Lower leg skin (tissue), 4 donors: Measurements from ENCODE around the gene CCSER1. TPM values are rescaled to one million over a fixed set of nuclear protein-coding genes. Genes with fewer than 3 reads are reported as not detected.

Source experiments
- DNase-seq, 2 donors: peaks; one replicate each; pipeline ENCODE4 v3.0.0-alpha.2; 2019; ENCODE audit warnings: low spot score in 2 of 2
- H3K4me3 ChIP-seq: fragments of 200-600 bp; sonication (generic); 2 replicates; pipeline ENCODE4 v1.5.1; 2017; ENCODE audit warnings: mild to moderate bottlenecking, low read depth; ENCODE audit not compliant: poor library complexity, severe bottlenecking
- CTCF ChIP-seq, 3 donors: fragments of 450-650 bp; IDR thresholded peaks; one replicate each; pipeline ENCODE4 v1.5.1; 2016; ENCODE audit warnings: antibody characterized with exemption in 3 of 3, mild to moderate bottlenecking in 3 of 3, moderate library complexity in 2 of 3
- POLR2A ChIP-seq, 2 donors: fragments of 450-650 bp; IDR thresholded peaks; one replicate each; pipeline ENCODE4 v1.6.1; 2016 to 2017; ENCODE audit warnings: antibody characterized with exemption in 2 of 2, mild to moderate bottlenecking in 1 of 2, moderate library complexity in 1 of 2
- WGBS, 2 donors: methylation state at CpG; one replicate each; pipeline ENCODE4 v1.1.5; 2018; 5-methylcytosine and 5-hydroxymethylcytosine counted together
- intact Hi-C: fragments of 100-400 bp; cut with DNase I; formaldehyde crosslinking; loops from one replicate; pipeline ENCODE4 v1.15.0; 2023; ENCODE audit warnings: low total_unique reads
- total RNA-seq, 4 donors: library from RNA; depleted of rRNA; stranded (reverse); fragments of >200 nt; gene quantifications; one replicate each; pipeline ENCODE4 v1.1.0, GENCODE V29; 2016

CCSER1 gene
- total RNA-seq, 4 donors from 2014 or later, result 6.5 to 12.1 (median 9.9) TPM

DNA sequence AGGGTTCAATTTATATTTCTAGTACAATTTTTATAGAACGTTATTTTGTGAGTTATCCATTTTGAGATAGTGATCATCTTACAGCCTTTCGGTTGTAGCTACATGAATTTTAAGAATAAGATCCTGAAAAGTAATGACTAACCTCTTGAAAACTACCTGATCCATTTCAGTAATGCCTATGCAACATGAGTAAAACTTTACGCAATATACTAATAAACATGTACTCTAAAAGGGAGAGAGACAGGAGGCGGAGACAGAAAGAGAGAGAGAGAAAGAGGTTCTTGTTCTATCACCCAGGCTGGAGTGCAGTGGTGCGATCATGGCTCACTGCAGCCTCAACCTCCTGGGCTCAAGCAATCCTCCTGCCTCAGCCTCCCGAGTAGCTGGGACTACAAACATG is 816.1 kb downstream of the CCSER1 start:
- H3K4me3 ChIP-seq, result no peak overlapping the region
- 91 to 93% methylated on average over 6 of the region's 6 CpGs for WGBS, 2 donors
- intact Hi-C loops, result no loop called here
- no peak for DNase-seq
- no peak for TF ChIP-seq POLR2A (IDR thresholded peaks at IDR 0.05)
- TF ChIP-seq CTCF (IDR thresholded peaks at IDR 0.05), result no peak

GRCh38 chr4:90946945-90947344 is 819.8 kb downstream of the CCSER1 start:
- DNase-seq, result no peak
- no peak overlapping the region for H3K4me3 ChIP-seq
- WGBS, 2 donors, result 75 to 83% methylated on average over 3 of the region's 3 CpGs
- no peak for TF ChIP-seq POLR2A (IDR thresholded peaks at IDR 0.05)
- TF ChIP-seq CTCF (IDR thresholded peaks at IDR 0.05), result no peak
- intact Hi-C loops, result no loop called here

- WGBS, 2 donors, result 75 to 76% methylated on average over 7 of the region's 7 CpGs
- no peak for TF ChIP-seq CTCF (IDR thresholded peaks at IDR 0.05)
- no peak for TF ChIP-seq POLR2A (IDR thresholded peaks at IDR 0.05)
- intact Hi-C loops, result no loop called here
- no peak overlapping the region for H3K4me3 ChIP-seq
- no peak for DNase-seq
Observed at GRCh38 chr4:90950385-90950841, 823.2 kb downstream of the CCSER1 start.

GRCh38 chr4:90951037-90951436 is 823.8 kb downstream of the CCSER1 start:
- no peak for DNase-seq

DNA sequence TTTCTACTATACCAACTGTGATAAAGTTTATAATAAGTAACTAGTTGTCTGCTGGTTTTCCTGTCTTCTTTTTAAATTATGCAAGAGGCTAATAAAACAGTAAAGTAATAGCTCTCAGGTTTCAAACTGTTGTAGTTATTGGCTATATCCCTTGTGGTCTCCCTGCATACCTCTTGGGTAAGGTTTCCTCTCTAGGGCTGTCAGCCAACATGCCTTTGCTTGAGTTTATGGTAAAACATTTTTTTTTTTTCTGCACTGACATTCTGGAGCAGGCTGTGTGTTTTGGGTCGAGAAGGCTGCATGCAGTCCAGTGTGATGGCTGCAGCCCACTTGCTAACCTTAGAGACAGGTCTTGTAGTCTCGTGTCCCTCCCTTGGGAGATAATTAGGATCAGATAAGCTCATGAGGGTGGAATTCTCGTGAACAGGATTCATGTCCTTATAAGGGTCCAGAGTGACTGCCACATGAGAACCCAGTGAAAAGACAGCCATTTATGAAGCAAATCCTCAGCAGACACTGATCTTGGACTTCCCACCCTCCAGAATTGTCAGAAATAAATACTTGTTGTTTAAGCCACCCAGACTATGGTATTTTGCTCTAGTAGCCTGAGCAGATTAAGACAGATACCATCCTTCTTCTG is 831.2 kb downstream of the CCSER1 start:
- TF ChIP-seq POLR2A (IDR thresholded peaks at IDR 0.05), result no peak
- no peak for TF ChIP-seq CTCF (IDR thresholded peaks at IDR 0.05)
- DNase-seq, result no peak
- WGBS, 2 donors, result 47 to 52% methylated on average over 3 of the region's 3 CpGs
- intact Hi-C loops, result no loop called here
- no peak overlapping the region for H3K4me3 ChIP-seq

More at GRCh38 chr4:90951037-90951436, 823.8 kb downstream of the CCSER1 start:
- H3K4me3 ChIP-seq, result no peak overlapping the region
- no peak for TF ChIP-seq CTCF (IDR thresholded peaks at IDR 0.05)
- no peak for TF ChIP-seq POLR2A (IDR thresholded peaks at IDR 0.05)
- 43 to 53% methylated on average over 2 of the region's 2 CpGs for WGBS, 2 donors
- intact Hi-C loops, result no loop called here

- TF ChIP-seq CTCF (IDR thresholded peaks at IDR 0.05) (no peak), POLR2A (IDR thresholded peaks at IDR 0.05) (no peak)
- no peak overlapping the region for H3K4me3 ChIP-seq
- intact Hi-C loops, result no loop called here
- 91 to 95% methylated on average over 3 of the region's 3 CpGs for WGBS, 2 donors
- DNase-seq, result no peak
Observed at GRCh38 chr4:90960433-90960832, 833.2 kb downstream of the CCSER1 start.
